DMS153 treated with DMSO at 0.1 percent for 48 hours (cell line): Measurements from ENCODE around the gene DNAH6.
"Not testable (repeated sequence)": the region's sequence is repeated elsewhere in the genome, so short reads cannot be mapped to it uniquely, and the experiment has no call there.

Source experiments
- DNase-seq: peaks from one replicate; lab custom pipeline; 2025; ENCODE audit not compliant: unreplicated experiment; lab: John Stamatoyannopoulos, UW

Gene DNAH6

DNA sequence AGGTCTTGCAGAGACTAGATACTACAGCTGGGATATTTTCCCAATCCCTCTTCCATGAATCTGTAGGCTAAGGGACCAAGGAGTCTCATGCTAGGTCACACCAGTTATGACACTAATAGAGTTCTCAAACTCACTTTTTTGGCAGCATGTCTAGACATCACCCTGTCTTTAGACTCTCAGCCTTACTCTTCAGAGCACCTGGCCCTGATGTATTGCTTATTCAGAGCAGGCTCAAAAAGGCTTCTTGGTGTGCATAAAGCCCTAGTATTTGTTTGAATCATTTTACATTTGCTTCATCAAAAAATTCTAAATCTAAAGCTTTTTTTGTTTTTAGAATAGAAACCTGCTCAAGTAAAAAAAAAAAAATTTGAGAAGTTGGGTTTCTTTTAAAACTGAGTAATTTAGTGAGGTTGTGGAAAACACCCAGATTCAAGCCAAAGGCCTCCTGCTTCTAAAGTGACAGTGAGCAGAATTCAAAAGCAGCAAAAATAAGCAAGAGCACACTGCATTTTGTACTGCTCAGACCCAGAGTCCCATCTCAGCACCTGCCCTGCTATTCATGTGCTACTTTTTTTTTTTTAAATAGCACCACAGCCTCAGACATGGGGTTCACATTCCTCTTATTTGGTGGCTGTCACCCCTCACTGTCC, 18.0 kb upstream of the DNAH6 start:
- DNase-seq, result no peak

- not testable (repeated sequence) for DNase-seq
These were observed 5.3 kb upstream of the DNAH6 start for GRCh38 chr2:84511024-84511423.

GRCh38 chr2:84515788-84516187, 510 bp upstream of the DNAH6 start:
- DNase-seq, result no peak

DNA sequence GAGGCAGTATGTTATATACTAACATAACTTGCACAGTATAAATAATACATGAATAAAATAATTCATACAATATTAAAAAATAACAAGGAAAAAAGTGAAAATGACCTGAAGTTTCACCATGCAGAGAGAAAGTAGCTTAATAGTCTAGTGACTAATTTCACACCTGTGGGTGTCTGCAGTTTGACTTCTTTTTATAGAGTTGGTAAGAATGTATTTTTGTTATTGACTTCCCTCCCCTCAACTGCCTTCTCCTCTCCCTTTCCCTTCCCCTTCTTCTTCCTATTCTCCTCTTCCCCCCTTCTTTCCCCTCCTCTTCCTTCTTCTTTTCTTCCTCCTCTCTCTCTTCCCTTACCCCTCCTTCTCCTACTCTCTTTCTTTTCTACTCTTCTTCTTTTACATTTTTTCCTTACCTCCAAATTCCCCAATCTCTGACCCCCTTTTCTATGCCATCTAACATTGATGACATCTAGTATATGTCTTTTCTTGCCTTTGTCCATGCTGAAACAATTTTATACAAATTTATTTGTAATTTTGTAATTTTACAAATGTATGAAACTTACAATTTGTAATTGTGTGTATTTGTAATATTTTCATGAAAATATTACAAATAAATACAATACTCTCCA, 3.1 kb downstream of the DNAH6 start:
- no peak for DNase-seq

DNA sequence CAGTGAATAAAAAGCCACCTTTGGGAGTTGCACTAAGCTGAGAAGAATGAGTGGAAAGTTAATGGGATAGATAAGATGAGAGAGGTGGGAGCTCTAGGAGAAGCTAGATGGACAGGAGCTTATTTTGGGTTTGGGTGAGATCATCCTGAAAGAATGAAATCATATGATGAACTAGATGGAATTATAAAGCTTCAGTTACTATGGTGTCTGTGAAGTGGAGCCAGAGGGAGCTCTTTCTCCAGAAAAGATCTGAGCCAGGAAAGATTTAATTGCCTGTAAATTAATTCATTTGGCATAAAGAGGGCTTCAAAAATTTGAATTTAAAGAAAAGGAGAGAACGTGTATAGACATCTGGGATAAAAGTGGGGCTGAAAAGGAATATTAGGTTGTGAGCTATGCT, 10.3 kb downstream of the DNAH6 start:
- no peak for DNase-seq

GRCh38 chr2:84527137-84528129, 11.1 kb downstream of the DNAH6 start:
- no peak for DNase-seq

DNA sequence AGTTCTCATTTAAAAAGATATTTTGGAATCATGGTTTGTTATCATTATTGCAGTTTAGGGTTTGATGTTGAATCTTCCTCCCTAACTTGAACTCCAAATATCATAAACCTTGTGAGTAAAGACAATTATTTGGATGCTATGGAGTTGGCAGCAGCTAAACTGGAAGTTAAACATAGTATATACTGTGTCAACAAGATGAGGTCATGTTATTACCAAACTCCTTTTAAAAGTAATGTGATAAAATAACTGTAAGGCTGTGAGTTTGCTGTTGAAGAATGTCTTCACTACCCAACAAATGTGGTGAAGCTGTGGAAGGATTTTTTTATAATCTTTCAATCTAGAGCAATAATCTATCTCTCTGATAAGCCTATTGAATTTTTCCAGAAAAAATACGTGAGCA, 16.0 kb downstream of the DNAH6 start:
- no peak for DNase-seq

- no peak for DNase-seq
These were observed 17.9 kb downstream of the DNAH6 start for GRCh38 chr2:84534225-84534624.

DNA sequence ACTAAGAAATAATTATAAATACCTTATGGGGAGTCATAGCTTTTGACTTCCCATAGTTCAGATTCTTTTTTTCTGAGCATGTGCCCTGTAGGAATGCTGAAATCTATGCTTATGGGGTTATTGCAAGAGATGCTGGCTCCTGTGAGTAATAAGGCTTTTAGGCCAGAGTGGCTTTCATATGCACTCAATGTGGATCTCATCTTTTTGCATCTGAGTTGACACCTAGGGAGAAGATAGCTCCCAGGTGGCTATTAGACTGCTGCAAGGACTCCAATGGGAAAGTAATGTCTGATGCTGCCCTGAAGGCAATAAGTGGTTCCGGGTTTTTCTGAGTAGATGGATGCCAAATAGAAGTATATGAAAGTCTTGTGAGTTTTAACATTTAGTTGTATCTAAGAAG, 21.0 kb downstream of the DNAH6 start:
- DNase-seq, result no peak

DNA sequence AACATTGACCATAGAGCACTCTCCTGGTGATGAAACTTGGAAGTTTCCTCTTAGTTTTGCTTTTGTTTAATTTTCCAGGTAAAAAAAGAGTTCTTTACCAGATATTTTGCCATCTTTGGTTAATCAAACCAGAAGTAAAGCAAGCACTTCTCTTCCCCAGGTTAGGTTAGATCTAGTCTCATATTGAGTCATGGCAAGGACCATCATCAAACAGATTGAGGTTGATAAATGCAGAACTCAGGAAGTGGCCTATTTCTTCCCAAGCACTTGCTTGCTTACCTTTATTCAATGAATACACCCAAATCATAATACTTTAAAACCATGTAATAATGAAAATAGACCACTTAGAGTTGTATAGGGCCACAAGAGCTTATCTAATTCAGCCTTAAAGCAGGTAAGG, 23.4 kb downstream of the DNAH6 start:
- DNase-seq, result no peak

DNA sequence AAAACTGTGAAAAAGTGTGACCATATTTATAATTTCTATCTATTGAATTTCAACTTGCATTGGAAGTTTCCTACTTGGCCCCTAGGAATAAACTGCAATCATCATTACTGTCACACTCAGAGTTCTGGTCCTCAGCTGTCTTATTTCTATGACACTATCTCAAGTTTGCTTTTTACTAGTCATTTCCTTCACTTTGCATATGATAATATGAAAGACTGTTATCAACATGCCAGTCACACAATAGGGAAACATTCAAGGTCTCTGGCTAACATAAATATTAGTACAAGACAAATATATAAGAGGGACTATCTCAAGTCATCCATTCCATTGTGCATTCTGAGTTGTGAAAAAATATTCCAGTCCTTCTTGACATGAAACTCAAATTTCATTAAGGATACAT, 28.7 kb downstream of the DNAH6 start:
- DNase-seq, result no peak

DNA sequence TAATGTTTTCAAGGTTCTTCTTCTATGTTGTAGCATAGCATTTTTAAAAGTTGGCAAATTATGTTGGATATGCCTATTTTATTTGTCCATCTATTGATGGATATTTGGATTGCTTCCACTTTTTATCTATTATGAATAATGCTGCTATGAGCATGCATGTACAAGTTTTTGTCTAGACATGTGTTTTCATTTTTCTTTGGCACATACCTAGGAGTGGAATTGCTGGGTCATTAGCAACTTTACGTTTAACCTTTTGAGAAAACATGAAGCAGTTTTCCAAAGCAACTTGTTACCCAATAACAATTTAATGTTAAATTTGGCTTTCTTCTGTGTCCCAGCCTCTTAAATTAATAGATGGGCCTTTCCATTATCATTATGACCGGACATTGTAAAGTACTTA, 30.3 kb downstream of the DNAH6 start:
- no peak for DNase-seq

GRCh38 chr2:84548303-84548702, 32.0 kb downstream of the DNAH6 start:
- DNase-seq, result no peak

DNA sequence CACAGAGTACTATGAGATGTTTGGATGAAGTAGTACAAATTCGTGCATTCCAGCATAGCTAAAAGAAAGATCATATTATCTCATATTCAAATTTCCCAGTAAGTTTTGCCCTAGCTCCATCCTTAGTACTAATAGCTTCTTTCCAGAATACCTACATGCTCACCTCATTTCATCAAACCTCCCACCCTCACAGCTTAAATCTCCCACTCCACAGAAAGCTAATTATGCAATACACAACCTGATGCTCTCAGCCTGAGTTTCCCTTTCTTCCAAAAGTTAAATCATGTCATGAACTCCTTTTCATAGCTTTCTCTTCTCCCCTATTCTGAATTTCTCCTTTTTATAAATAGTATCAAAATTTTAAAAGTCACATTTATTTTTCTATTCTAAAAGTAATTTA, 34.6 kb downstream of the DNAH6 start:
- no peak for DNase-seq

GRCh38 chr2:84551526-84551925, 35.2 kb downstream of the DNAH6 start:
- not testable (repeated sequence) for DNase-seq

DNA sequence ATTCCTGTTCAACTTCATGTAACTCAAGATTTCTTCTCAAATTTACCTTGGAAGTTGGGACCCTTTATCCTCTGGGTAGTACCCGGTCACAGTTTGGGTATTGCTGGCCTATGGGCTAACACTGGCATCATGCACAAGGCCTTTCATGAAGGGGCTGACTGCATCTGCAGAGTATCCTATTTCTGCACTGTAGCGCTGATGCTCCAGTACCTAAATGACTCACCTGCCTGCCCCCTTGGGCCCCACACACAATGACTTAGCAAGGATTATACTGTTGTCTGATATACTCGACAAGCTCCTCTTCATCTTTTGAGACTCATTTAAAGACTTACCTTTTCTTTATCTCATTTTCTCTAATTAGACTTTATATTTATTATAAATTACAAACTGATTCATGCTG, 39.9 kb downstream of the DNAH6 start:
- DNase-seq, result no peak

GRCh38 chr2:84559838-84560237, 43.5 kb downstream of the DNAH6 start:
- no peak for DNase-seq

- DNase-seq, result no peak
These were observed 63.4 kb downstream of the DNAH6 start for GRCh38 chr2:84579661-84580060.

DNA sequence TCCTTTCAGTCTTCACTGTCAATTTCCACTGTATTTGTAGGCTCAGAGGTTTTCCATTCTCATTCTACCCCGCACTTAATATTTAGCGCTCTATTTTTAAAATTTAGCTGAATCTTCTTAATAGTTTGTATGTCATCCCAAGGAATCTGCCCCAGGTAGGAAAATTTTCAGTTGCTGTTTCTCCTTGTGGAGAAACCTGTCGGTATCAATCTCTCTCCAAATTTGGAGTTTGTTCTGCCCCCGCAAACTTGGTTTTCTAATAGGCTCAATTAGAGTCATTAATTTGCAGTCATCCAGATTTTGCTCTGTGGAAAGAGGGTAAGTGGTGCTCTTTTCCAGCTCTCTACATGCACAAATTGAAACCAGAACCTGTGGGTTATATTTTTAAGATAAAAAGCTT, 87.6 kb downstream of the DNAH6 start:
- no peak for DNase-seq

DNA sequence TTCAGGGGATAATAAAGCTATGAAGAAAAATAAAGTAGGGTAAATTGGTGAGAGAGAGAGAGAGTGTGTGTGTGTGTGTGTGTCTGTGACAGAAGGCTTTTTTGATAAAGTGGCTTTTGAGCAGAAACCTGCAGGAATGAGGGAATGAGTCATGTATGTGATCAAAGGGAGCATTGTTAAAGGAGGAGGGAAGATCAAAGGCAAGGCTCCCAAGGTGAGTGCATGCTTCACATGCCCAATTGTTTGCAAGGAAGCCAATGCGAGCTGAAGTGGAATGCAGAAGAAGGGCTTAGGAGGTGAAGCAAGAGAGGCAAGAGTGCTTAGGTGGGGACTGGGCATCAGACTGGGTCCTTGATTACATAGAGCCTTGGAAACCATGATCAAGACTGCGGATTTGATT, 96.8 kb downstream of the DNAH6 start:
- no peak for DNase-seq

- DNase-seq, result no peak
These were observed 103.6 kb downstream of the DNAH6 start for GRCh38 chr2:84619794-84620371.

DNA sequence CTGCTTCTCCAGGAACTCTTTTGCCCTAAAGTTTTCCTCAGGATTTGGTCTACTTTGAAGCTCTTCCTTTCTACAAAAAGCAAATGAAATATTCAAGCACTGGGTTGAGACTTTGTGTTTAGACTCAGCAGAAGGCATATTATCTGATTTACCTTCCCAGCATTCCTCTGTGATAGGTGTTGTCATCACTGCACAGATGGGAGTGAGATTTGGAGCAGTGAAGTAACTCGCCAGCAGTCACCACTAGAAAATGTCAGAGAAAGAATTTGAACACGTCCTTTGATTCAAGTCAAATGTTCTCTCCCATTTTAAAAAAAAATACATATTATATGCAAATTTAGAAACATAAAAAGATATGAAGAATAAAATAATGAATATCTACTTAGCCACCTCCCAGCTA, 112.2 kb downstream of the DNAH6 start:
- DNase-seq, result no peak
